Urinary bladder (tissue), 4 donors: ENCODE data around the gene C16orf82. TPM values are rescaled to one million over a fixed set of nuclear protein-coding genes. Genes with fewer than 3 reads are reported as not detected.
"Not testable (repeated sequence)": the region's sequence is repeated elsewhere in the genome, so short reads cannot be mapped to it uniquely, and the experiment has no call there.

Experiments used
- DNase-seq: peaks from one replicate; pipeline ENCODE4 v3.0.0-alpha.2; 2015; ENCODE audit errors: extremely low spot score
- H3K27ac ChIP-seq: one replicate; pipeline ENCODE4 v1.5.1; 2013; ENCODE audit warnings: low read depth, mild to moderate bottlenecking, moderate library complexity
- H3K36me3 ChIP-seq: one replicate; pipeline ENCODE4 v1.6.1; 2013; ENCODE audit warnings: mild to moderate bottlenecking, moderate library complexity; ENCODE audit not compliant: insufficient read depth
- H3K4me1 ChIP-seq: one replicate; pipeline ENCODE4 v1.6.1; 2013; ENCODE audit warnings: mild to moderate bottlenecking, moderate library complexity; ENCODE audit not compliant: insufficient read depth
- H3K4me3 ChIP-seq: one replicate; pipeline ENCODE4 v1.5.1; 2013; ENCODE audit warnings: low read depth, low read length
- WGBS: extraction: QIAGEN DNeasy Blood & Tissue Kit; methylation state at CpG from one replicate; pipeline ENCODE4 v1.1.7; 2013; 5-methylcytosine and 5-hydroxymethylcytosine counted together
- polyA plus RNA-seq: library from polyadenylated mRNA; stranded (reverse); fragments of 200-250 nt; gene quantifications from one replicate; pipeline ENCODE4 v1.2.3, GENCODE V29; 2013
- total RNA-seq: library from RNA; depleted of rRNA; stranded (reverse); fragments of >200 nt; gene quantifications from one replicate; pipeline ENCODE4 v1.2.3, GENCODE V29; 2014
- donor health status: healthy with polysubstance abuse.
- donor health status: healthy.

C16orf82 gene
- total and polyA plus RNA-seq, 2 donors: not detected

GRCh38 chr16:27058299-27058698 lies 8.4 kb upstream of the C16orf82 start:
- Histone ChIP-seq H3K36me3 (no peaks in the 10 kb centered on the region), H3K4me1 (no peaks in the 10 kb centered on the region), H3K27ac (no peak overlapping the region), H3K4me3 (no peak overlapping the region)
- DNase-seq: no peak
- WGBS: 58% methylated on average over 3 of the region's 3 CpGs

GRCh38 chr16:27070776-27071175 lies 4.0 kb downstream of the C16orf82 start:
- H3K36me3 ChIP-seq: no peaks in the 10 kb centered on the region
- H3K4me3 ChIP-seq: no peak overlapping the region
- 80% methylated on average over 6 of the region's 6 CpGs for WGBS
- DNase-seq: no peak
- H3K4me1 ChIP-seq: no peaks in the 10 kb centered on the region
- H3K27ac ChIP-seq: no peak overlapping the region

- no peak overlapping the region for H3K27ac ChIP-seq
- DNase-seq: no peak
- 77% methylated on average over 11 of the region's 11 CpGs for WGBS
- H3K4me3 ChIP-seq: no peak overlapping the region
- no peaks in the 10 kb centered on the region for H3K36me3 ChIP-seq
- H3K4me1 ChIP-seq: no peaks in the 10 kb centered on the region
Measured at GRCh38 chr16:27073733-27074132, 7.0 kb downstream of the C16orf82 start.

GRCh38 chr16:27080895-27081294 lies 14.2 kb downstream of the C16orf82 start:
- Histone ChIP-seq H3K36me3 (no peaks in the 10 kb centered on the region), H3K4me1 (no peaks in the 10 kb centered on the region), H3K27ac (no peak overlapping the region), H3K4me3 (no peak overlapping the region)
- 22% methylated on average over 4 of the region's 4 CpGs for WGBS
- DNase-seq: no peak

GRCh38 chr16:27083861-27084261 lies 17.1 kb downstream of the C16orf82 start:
- Histone ChIP-seq H3K4me3 (no peak overlapping the region), H3K27ac (no peak overlapping the region), H3K4me1 (no peaks in the 10 kb centered on the region), H3K36me3 (no peaks in the 10 kb centered on the region)
- WGBS: 44% methylated on average over 11 of the region's 11 CpGs
- DNase-seq: no peak

GRCh38 chr16:27084307-27085028 lies 17.7 kb downstream of the C16orf82 start:
- DNase-seq: no peak
- 33% methylated on average over 9 of the region's 9 CpGs for WGBS
- Histone ChIP-seq H3K27ac (no peak overlapping the region), H3K4me3 (no peak overlapping the region), H3K36me3 (no peaks in the 10 kb centered on the region), H3K4me1 (no peaks in the 10 kb centered on the region)

GRCh38 chr16:27085182-27085581 lies 18.5 kb downstream of the C16orf82 start:
- no peaks in the 10 kb centered on the region for H3K4me1 ChIP-seq
- no peak for DNase-seq
- no peak overlapping the region for H3K27ac ChIP-seq
- H3K4me3 ChIP-seq: no peak overlapping the region
- no peaks in the 10 kb centered on the region for H3K36me3 ChIP-seq
- WGBS: 64% methylated on average over 6 of the region's 6 CpGs

GRCh38 chr16:27086031-27086430 lies 19.3 kb downstream of the C16orf82 start:
- 93% methylated on average over 9 of the region's 9 CpGs for WGBS
- not testable (repeated sequence) for H3K27ac ChIP-seq, H3K4me3 ChIP-seq, H3K4me1 ChIP-seq, DNase-seq, H3K36me3 ChIP-seq

GRCh38 chr16:27088216-27088615 lies 21.5 kb downstream of the C16orf82 start:
- no peak for DNase-seq
- Histone ChIP-seq H3K27ac (no peak overlapping the region), H3K36me3 (no peaks in the 10 kb centered on the region), H3K4me3 (no peak overlapping the region), H3K4me1 (no peaks in the 10 kb centered on the region)
- 43% methylated on average over 5 of the region's 5 CpGs for WGBS

- DNase-seq: no peak
- no peak overlapping the region for H3K4me3 ChIP-seq
- H3K4me1 ChIP-seq: no peaks in the 10 kb centered on the region
- H3K27ac ChIP-seq: no peak overlapping the region
- no peaks in the 10 kb centered on the region for H3K36me3 ChIP-seq
- WGBS: 86% methylated on average over 2 of the region's 2 CpGs
Measured at GRCh38 chr16:27096375-27096774, 29.6 kb downstream of the C16orf82 start.

- Histone ChIP-seq H3K4me1 (no peaks in the 10 kb centered on the region), H3K4me3 (no peak overlapping the region), H3K27ac (no peak overlapping the region), H3K36me3 (no peaks in the 10 kb centered on the region)
- WGBS: 47% methylated on average over 6 of the region's 6 CpGs
- no peak for DNase-seq
Measured at GRCh38 chr16:27097800-27098230, 31.1 kb downstream of the C16orf82 start.

- WGBS: 83% methylated on average over 3 of the region's 3 CpGs
- Histone ChIP-seq H3K4me3 (no peak overlapping the region), H3K36me3 (no peaks in the 10 kb centered on the region), H3K4me1 (no peaks in the 10 kb centered on the region), H3K27ac (no peak overlapping the region)
- DNase-seq: no peak
Measured at GRCh38 chr16:27098366-27099049, 31.8 kb downstream of the C16orf82 start.

- Histone ChIP-seq H3K4me1 (no peaks in the 10 kb centered on the region), H3K27ac (no peak overlapping the region), H3K36me3 (no peaks in the 10 kb centered on the region), H3K4me3 (no peak overlapping the region)
- 72% methylated on average over 11 of the region's 11 CpGs for WGBS
- no peak for DNase-seq
Measured at GRCh38 chr16:27102701-27103575, 36.2 kb downstream of the C16orf82 start.
